Body of pancreas (tissue), 4 donors: Measurements from ENCODE around the gene LGALS1. TPM values are rescaled to one million over a fixed set of nuclear protein-coding genes. Genes with fewer than 3 reads are reported as not detected.

ENCODE experiments used
- ATAC-seq: fragments of 150-250 bp; one replicate; pipeline ENCODE4 v1.9.1; 2016
- DNase-seq, 4 donors: peaks; one replicate each; pipeline ENCODE4 v3.0.0-alpha.2; 2019
- H3K27ac ChIP-seq, 4 donors: fragments of 200-600 bp; sonication (generic); 1 replicate in 3 of 4; 2 replicates in 1 of 4; pipeline versions ENCODE4 v1.5.1 to v1.6.1; 2016 to 2019; ENCODE audit warnings: mild to moderate bottlenecking in 1 of 4, mixed read lengths in 1 of 4, moderate library complexity in 1 of 4
- H3K27me3 ChIP-seq, 2 donors: fragments of 200-600 bp; sonication (generic); one replicate each; pipeline ENCODE4 v1.6.0; 2016; ENCODE audit warnings: mild to moderate bottlenecking in 1 of 2
- H3K36me3 ChIP-seq, 2 donors: fragments of 200-600 bp; sonication (generic); replicated peaks in 1 of 2; 2 replicates each; pipeline ENCODE4 v1.5.1; 2016; ENCODE audit warnings: low read depth in 2 of 2; ENCODE audit not compliant: insufficient read depth in 1 of 2
- H3K4me1 ChIP-seq: fragments of 200-600 bp; sonication (generic); one replicate; pipeline ENCODE4 v1.6.0; 2016
- H3K4me3 ChIP-seq, 2 donors: fragments of 200-600 bp; sonication (generic); 1 replicate in 1 of 2; 2 replicates in 1 of 2; pipeline ENCODE4 v1.5.1; 2016 to 2019
- H3K9me3 ChIP-seq, 3 donors: fragments of 200-600 bp; sonication (generic); 1 replicate in 2 of 3; 2 replicates in 1 of 3; pipeline ENCODE4 v1.5.1; 2016
- POLR2A ChIP-seq, 3 donors: fragments of 450-650 bp; IDR thresholded peaks; one replicate each; pipeline ENCODE4 v1.6.1; 2016; ENCODE audit warnings: antibody characterized with exemption in 3 of 3, mild to moderate bottlenecking in 2 of 3
- WGBS, 2 donors: methylation state at CpG; one replicate each; pipeline ENCODE4 v1.1.5; 2017; 5-methylcytosine and 5-hydroxymethylcytosine counted together
- intact Hi-C: fragments of 100-400 bp; cut with DNase I; formaldehyde crosslinking; loops from one replicate; pipeline ENCODE4 v1.15.1; 2023
- total RNA-seq, 2 donors: library from RNA; depleted of rRNA; stranded (reverse); fragments of >200 nt; gene quantifications; one replicate each; pipeline ENCODE4 v1.1.0, GENCODE V29; 2016
- TF ChIP-seq, protein P1 (sequence below), 7 experiments: fragments of 450-650 bp in 4 of 7; fragments of 200-600 bp in 3 of 7; sonication (generic) in 3 of 7; IDR thresholded peaks; one replicate each; pipeline ENCODE4 v1.5.1; 2016 to 2019; ENCODE audit warnings: antibody characterized with exemption in 7 of 7

LGALS1 gene
- 100 to 1,000 TPM in 1 of 2 donors, 10 to 100 TPM in 1; 90.3 to 325 TPM for total RNA-seq

DNA sequence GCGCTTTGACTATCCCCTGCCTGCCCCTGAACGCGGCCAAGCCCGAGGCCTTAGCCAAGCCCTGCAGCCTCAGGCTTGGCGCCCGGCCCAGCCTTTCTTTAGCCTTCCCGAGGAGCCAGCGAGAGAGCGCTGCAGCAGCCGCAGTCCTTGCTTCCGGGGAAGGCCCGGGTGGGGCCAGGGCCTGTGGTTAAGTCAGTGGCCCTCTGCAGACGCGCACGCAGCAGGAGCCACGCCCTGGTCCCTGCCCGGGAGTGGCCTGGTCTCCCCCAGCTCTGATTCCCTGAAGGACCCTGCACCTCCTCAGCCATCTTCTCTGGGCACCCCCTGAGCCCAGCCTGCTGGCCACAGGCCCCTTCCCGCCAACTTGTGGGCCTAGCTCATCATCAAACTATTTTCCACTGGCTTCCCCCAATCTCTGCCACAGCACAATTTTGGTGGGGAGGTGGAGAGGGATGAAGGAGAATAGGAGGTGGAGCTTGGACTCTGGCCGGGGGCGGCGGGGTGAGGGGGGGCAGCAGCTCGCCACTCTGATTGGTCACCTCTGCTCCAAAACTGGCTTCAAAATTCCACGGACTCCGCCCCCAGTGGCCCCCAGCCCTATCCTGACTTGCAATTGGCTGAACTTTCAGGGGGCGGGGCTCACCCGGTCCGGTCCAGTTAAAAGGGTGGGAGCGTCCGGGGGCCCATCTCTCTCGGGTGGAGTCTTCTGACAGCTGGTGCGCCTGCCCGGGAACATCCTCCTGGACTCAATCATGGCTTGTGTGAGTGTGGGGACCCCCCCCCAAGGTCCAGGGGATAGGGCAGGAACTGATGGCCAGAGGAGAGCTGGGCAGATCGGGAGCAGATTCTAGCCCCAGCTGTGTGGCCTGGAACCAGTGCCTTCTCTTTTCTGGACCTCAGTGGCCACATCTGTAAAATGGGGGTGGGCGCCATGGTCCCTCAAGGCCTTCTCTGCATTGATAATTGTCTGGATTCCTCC, at the start of gene LGALS1:
Gene LGALS1, plus strand, starts transcription at position 686 of the 979 bp plus-strand sequence. Its CDS starts 67 bp downstream, at position 753.
- DNase-seq (peak; percentile 81 to 95 (median 92)), ATAC-seq (peak; percentile 71)
- Histone ChIP-seq H3K9me3 (no peaks in the 10 kb centered on the region), H3K4me1 (peaks cover 33% of the 10 kb centered on the region), H3K4me3 (peak within 1 kb of the TSS in 1 of 2 donors; percentile 19), H3K27ac (peak within 1 kb of the TSS; percentile 75 to 88 (median 82)), H3K36me3 (no peaks in the 10 kb centered on the region), H3K27me3 (no peaks in the 10 kb centered on the region)
- intact Hi-C loops = no loop called here
- WGBS, 2 donors = 15 to 21% methylated on average over 28 to 34 of the region's 34 CpGs
- peak in 2 of 3 donors; percentile 35 to 42 for TF ChIP-seq POLR2A (IDR thresholded peaks at IDR 0.05)
- TF ChIP-seq, protein P1, sequence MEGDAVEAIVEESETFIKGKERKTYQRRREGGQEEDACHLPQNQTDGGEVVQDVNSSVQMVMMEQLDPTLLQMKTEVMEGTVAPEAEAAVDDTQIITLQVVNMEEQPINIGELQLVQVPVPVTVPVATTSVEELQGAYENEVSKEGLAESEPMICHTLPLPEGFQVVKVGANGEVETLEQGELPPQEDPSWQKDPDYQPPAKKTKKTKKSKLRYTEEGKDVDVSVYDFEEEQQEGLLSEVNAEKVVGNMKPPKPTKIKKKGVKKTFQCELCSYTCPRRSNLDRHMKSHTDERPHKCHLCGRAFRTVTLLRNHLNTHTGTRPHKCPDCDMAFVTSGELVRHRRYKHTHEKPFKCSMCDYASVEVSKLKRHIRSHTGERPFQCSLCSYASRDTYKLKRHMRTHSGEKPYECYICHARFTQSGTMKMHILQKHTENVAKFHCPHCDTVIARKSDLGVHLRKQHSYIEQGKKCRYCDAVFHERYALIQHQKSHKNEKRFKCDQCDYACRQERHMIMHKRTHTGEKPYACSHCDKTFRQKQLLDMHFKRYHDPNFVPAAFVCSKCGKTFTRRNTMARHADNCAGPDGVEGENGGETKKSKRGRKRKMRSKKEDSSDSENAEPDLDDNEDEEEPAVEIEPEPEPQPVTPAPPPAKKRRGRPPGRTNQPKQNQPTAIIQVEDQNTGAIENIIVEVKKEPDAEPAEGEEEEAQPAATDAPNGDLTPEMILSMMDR (IDR thresholded peaks at IDR 0.05) = peak in 2 of 7 experiments; percentile 32 to 40

DNA sequence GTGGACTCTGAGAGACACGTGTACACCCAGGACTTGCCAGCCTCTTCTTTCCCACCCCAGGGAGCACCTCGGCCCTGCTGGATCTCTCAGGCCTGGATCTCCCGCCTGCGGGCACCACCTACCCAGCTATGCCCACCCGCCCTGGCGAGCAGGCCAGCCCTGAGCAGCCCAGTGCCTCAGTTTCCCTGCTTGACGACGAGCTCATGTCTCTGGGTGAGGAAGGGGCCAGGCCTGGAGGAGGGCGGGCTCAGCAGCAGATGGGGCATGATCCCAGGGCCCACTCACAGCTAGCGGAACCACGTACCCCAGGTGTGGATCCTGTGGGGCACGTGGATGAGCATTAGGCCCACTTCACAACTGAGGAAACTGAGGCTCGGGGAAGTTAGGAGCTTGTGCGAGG, 49.7 kb upstream of the LGALS1 start:
- ATAC-seq (no peak), DNase-seq (no peak)
- Histone ChIP-seq H3K4me3 (no peak overlapping the region), H3K9me3 (no peaks in the 10 kb centered on the region), H3K36me3 (peaks cover 3 to 14% of the 10 kb centered on the region in 2 donors), H3K27me3 (no peaks in the 10 kb centered on the region), H3K27ac (peak overlapping the region in 1 of 4 donors; percentile 40), H3K4me1 (no peaks in the 10 kb centered on the region)
- 82 to 83% methylated on average over 7 to 14 of the region's 14 CpGs for WGBS, 2 donors
- no peak for TF ChIP-seq POLR2A (IDR thresholded peaks at IDR 0.05)
- TF ChIP-seq, protein P1 (IDR thresholded peaks at IDR 0.05) = no peak
- intact Hi-C loops = no loop called here

DNA sequence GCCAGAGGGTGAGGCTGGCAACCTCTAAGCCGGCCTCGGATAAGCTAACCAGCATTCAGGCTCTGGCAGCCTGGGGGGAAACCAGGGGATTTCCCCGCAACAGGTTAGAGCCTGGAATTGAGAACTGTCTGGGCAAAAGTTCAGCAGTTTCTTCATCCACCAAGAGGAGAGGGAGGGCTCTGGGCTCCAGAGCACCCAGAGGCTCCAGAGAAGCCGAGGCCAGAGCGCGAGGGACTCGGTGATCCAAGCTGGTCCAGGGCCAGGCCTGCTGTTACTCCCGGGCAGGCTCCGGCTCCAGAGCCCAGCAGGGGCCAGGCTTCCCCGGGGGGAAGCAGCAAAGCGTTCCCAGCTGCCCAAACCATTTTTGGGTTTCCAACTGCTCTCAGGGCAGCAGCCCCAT, 49.3 kb upstream of the LGALS1 start:
- Histone ChIP-seq H3K4me1 (no peaks in the 10 kb centered on the region), H3K27ac (peak overlapping the region in 1 of 4 donors; percentile 40), H3K4me3 (no peak overlapping the region), H3K9me3 (no peaks in the 10 kb centered on the region), H3K27me3 (no peaks in the 10 kb centered on the region), H3K36me3 (peaks cover 3 to 13% of the 10 kb centered on the region in 2 donors)
- DNase-seq = peak in 3 of 4 donors; percentile 45 to 55 (median 52)
- TF ChIP-seq POLR2A (IDR thresholded peaks at IDR 0.05) = no peak
- TF ChIP-seq, protein P1 (IDR thresholded peaks at IDR 0.05) = no peak
- ATAC-seq = peak; percentile 36
- WGBS, 2 donors = 86 to 87% methylated on average over 11 of the region's 11 CpGs
- intact Hi-C loops = no loop called here

DNA sequence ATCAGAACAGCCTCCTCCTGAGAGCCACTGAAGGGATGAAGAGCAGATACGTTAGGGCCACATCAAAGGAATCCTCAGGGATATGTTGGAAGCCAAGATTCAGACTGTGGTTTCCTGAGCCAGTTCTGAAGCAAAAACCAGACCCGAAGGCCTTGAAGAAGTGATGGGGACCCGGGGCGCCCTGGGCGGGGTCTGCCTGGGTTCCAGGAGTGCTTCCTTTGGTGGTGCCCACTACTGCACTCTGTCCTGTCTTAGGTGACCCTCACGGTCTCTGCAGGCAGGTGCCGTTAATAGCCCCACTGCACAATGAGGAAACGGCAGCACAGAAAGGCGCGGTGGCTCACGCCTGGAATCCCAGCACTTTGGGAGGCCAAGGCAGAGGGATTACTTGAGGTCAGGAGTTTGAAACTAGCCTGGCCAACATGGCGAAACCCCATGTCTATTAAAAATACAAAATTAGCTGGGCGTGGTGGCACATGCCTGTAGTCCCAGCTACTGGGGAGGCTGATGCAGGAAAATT, 48.8 kb upstream of the LGALS1 start:
- 78 to 91% methylated on average over 7 to 13 of the region's 13 CpGs for WGBS, 2 donors
- Histone ChIP-seq H3K9me3 (no peaks in the 10 kb centered on the region), H3K36me3 (peaks cover 3 to 9% of the 10 kb centered on the region in 2 donors), H3K27ac (peak overlapping the region in 1 of 4 donors; percentile 40), H3K27me3 (no peaks in the 10 kb centered on the region), H3K4me1 (no peaks in the 10 kb centered on the region), H3K4me3 (no peak overlapping the region)
- no peak for DNase-seq
- TF ChIP-seq POLR2A (IDR thresholded peaks at IDR 0.05) = no peak
- TF ChIP-seq, protein P1 (IDR thresholded peaks at IDR 0.05) = no peak
- intact Hi-C loops = no loop called here
- no peak for ATAC-seq
